Measurements from ENCODE around the gene ZNF560. TPM values are rescaled to one million over a fixed set of nuclear protein-coding genes. Genes with fewer than 3 reads are reported as not detected.

ZNF560 gene
- total RNA-seq, 2 experiments from 2014 or later, result not detected

- CTCF ChIA-PET, result no interaction called here
- Mint-ChIP-seq H3K27ac (no peak overlapping the region), H3K4me1 (no peaks in the 10 kb centered on the region), H3K4me3 (no peak overlapping the region), H3K36me3 (peaks cover 3% of the 10 kb centered on the region), H3K9me3 (ENCODE audit: low read depth) (peaks cover 26% of the 10 kb centered on the region), H3K27me3 (no peaks in the 10 kb centered on the region)
- DNase-seq, result no peak
- no peak for ATAC-seq
Observed at GRCh38 chr19:9487016-9487415, 11.4 kb downstream of the ZNF560 start.

- H3K27me3 Mint-ChIP-seq, result no peaks in the 10 kb centered on the region
- DNase-seq (no peak), ATAC-seq (no peak)
- peaks cover 27% of the 10 kb centered on the region for H3K9me3 Mint-ChIP-seq (ENCODE audit: low read depth)
- H3K4me1 Mint-ChIP-seq, result no peaks in the 10 kb centered on the region
- no peak overlapping the region for H3K4me3 Mint-ChIP-seq
- CTCF ChIA-PET, result no interaction called here
- H3K36me3 Mint-ChIP-seq, result peaks cover 5% of the 10 kb centered on the region
- no peak overlapping the region for H3K27ac Mint-ChIP-seq
Observed at GRCh38 chr19:9485140-9485539, 13.3 kb downstream of the ZNF560 start.

GRCh38 chr19:9474975-9475374 lies 23.4 kb downstream of the ZNF560 start:
- no peaks in the 10 kb centered on the region for H3K27me3 Mint-ChIP-seq
- H3K9me3 Mint-ChIP-seq (ENCODE audit: low read depth), result peaks cover 26% of the 10 kb centered on the region
- CTCF ChIA-PET, result no interaction called here
- DNase-seq (no peak), ATAC-seq (no peak)
- no peaks in the 10 kb centered on the region for H3K4me1 Mint-ChIP-seq
- H3K27ac Mint-ChIP-seq, result no peak overlapping the region
- H3K36me3 Mint-ChIP-seq, result peaks cover 4% of the 10 kb centered on the region
- H3K4me3 Mint-ChIP-seq, result no peak overlapping the region

GRCh38 chr19:9467161-9467560 lies 31.3 kb downstream of the ZNF560 start:
- no peaks in the 10 kb centered on the region for H3K4me1 Mint-ChIP-seq
- no peaks in the 10 kb centered on the region for H3K27me3 Mint-ChIP-seq
- CTCF ChIA-PET, result no interaction called here
- ATAC-seq, result no peak
- H3K9me3 Mint-ChIP-seq (ENCODE audit: low read depth), result peaks cover 33% of the 10 kb centered on the region
- no peak overlapping the region for H3K4me3 Mint-ChIP-seq
- no peak overlapping the region for H3K27ac Mint-ChIP-seq
- DNase-seq, result no peak
- peaks cover 1% of the 10 kb centered on the region for H3K36me3 Mint-ChIP-seq

GRCh38 chr19:9461938-9462337 lies 36.5 kb downstream of the ZNF560 start:
- Mint-ChIP-seq H3K4me1 (no peaks in the 10 kb centered on the region), H3K9me3 (ENCODE audit: low read depth) (peaks cover 30% of the 10 kb centered on the region), H3K27ac (no peak overlapping the region), H3K27me3 (no peaks in the 10 kb centered on the region), H3K36me3 (no peaks in the 10 kb centered on the region), H3K4me3 (no peak overlapping the region)
- CTCF ChIA-PET, result interaction anchor here (0.5 kb wide), 1 partner anchor 428 kb away, joined by 3 read pairs; no protein-coding TSS in a partner anchor
- no peak for DNase-seq
- ATAC-seq, result no peak

- CTCF ChIA-PET, result no interaction called here
- Mint-ChIP-seq H3K4me1 (no peaks in the 10 kb centered on the region), H3K27me3 (no peaks in the 10 kb centered on the region), H3K4me3 (no peak overlapping the region), H3K9me3 (ENCODE audit: low read depth) (peaks cover 34% of the 10 kb centered on the region), H3K27ac (no peak overlapping the region), H3K36me3 (no peaks in the 10 kb centered on the region)
- no peak for ATAC-seq
- DNase-seq, result no peak
Observed at GRCh38 chr19:9456018-9456689, 42.3 kb downstream of the ZNF560 start.

- no peaks in the 10 kb centered on the region for H3K27me3 Mint-ChIP-seq
- no peak overlapping the region for H3K27ac Mint-ChIP-seq
- ATAC-seq (no peak), DNase-seq (no peak)
- CTCF ChIA-PET, result no interaction called here
- no peak overlapping the region for H3K4me3 Mint-ChIP-seq
- H3K9me3 Mint-ChIP-seq (ENCODE audit: low read depth), result peaks cover 29% of the 10 kb centered on the region
- H3K36me3 Mint-ChIP-seq, result peaks cover 2% of the 10 kb centered on the region
- H3K4me1 Mint-ChIP-seq, result no peaks in the 10 kb centered on the region
Observed at GRCh38 chr19:9453953-9454352, 44.5 kb downstream of the ZNF560 start.

- CTCF ChIA-PET, result interaction anchor here (0.7 to 1.2 kb wide), 2 partner anchors 34 to 75 kb away, joined by 3 to 4 read pairs; no protein-coding TSS in a partner anchor
- ATAC-seq, result no peak
- no peaks in the 10 kb centered on the region for H3K27me3 Mint-ChIP-seq
Observed at GRCh38 chr19:9445037-9445436, 53.4 kb downstream of the ZNF560 start.

GRCh38 chr19:9436358-9436757 lies 62.1 kb downstream of the ZNF560 start:
- Mint-ChIP-seq H3K9me3 (ENCODE audit: low read depth) (peaks cover 10% of the 10 kb centered on the region), H3K36me3 (peaks cover 32% of the 10 kb centered on the region), H3K27ac (peak overlapping the region; percentile 97), H3K4me3 (peak overlapping the region; percentile 94), H3K4me1 (peaks cover 28% of the 10 kb centered on the region), H3K27me3 (no peaks in the 10 kb centered on the region)
- ATAC-seq (no peak), DNase-seq (no peak)
- CTCF ChIA-PET, result interaction anchor here (1.4 kb wide), 1 partner anchor 231 kb away, joined by 3 read pairs; no protein-coding TSS in a partner anchor

More at GRCh38 chr19:9445037-9445436, 53.4 kb downstream of the ZNF560 start:
- Mint-ChIP-seq H3K9me3 (ENCODE audit: low read depth) (peaks cover 25% of the 10 kb centered on the region), H3K4me3 (no peak overlapping the region), H3K27ac (no peak overlapping the region), H3K4me1 (no peaks in the 10 kb centered on the region), H3K36me3 (peaks cover 17% of the 10 kb centered on the region)
- no peak for DNase-seq

GRCh38 chr19:9435279-9436268 lies 62.8 kb downstream of the ZNF560 start, which contains the start of gene ZNF266:
ZNF266 (minus strand) TSS chr19:9435573; CDS start chr19:9420089, 15,484 bp downstream.
- CTCF ChIA-PET, result interaction anchor here (0.7 to 1.6 kb wide), 7 partner anchors 124 to 333 kb away, joined by 3 to 5 read pairs (median 3); partner anchors contain the start of genes ZNF699 and ZNF846
- Mint-ChIP-seq H3K4me1 (peaks cover 28% of the 10 kb centered on the region), H3K4me3 (peak within 1 kb of the TSS; percentile 94), H3K9me3 (ENCODE audit: low read depth) (peaks cover 10% of the 10 kb centered on the region), H3K27ac (peak within 1 kb of the TSS; percentile 97), H3K36me3 (peaks cover 38% of the 10 kb centered on the region), H3K27me3 (no peaks in the 10 kb centered on the region)
- peak; percentile 94 for ATAC-seq
- DNase-seq, result peak; percentile 95

GRCh38 chr19:9431475-9431874 lies 66.9 kb downstream of the ZNF560 start:
- CTCF ChIA-PET, result interaction anchor here (0.6 kb wide), 1 partner anchor 37 kb away, joined by 3 read pairs; no protein-coding TSS in a partner anchor
- peaks cover 13% of the 10 kb centered on the region for H3K9me3 Mint-ChIP-seq (ENCODE audit: low read depth)
- peak; percentile 46 for DNase-seq
- H3K4me1 Mint-ChIP-seq, result peaks cover 25% of the 10 kb centered on the region
- no peaks in the 10 kb centered on the region for H3K27me3 Mint-ChIP-seq
- H3K4me3 Mint-ChIP-seq, result no peak overlapping the region
- no peak for ATAC-seq
- peaks cover 67% of the 10 kb centered on the region for H3K36me3 Mint-ChIP-seq
- no peak overlapping the region for H3K27ac Mint-ChIP-seq

- CTCF ChIA-PET, result no interaction called here
- ATAC-seq (no peak), DNase-seq (no peak)
- Mint-ChIP-seq H3K4me1 (peaks cover 15% of the 10 kb centered on the region), H3K4me3 (no peak overlapping the region), H3K27ac (no peak overlapping the region), H3K9me3 (ENCODE audit: low read depth) (peaks cover 14% of the 10 kb centered on the region), H3K27me3 (no peaks in the 10 kb centered on the region), H3K36me3 (peaks cover 78% of the 10 kb centered on the region)
Observed at GRCh38 chr19:9430444-9430843, 68.0 kb downstream of the ZNF560 start.

- Mint-ChIP-seq H3K4me1 (no peaks in the 10 kb centered on the region), H3K9me3 (ENCODE audit: low read depth) (peaks cover 22% of the 10 kb centered on the region), H3K36me3 (peaks cover 90% of the 10 kb centered on the region), H3K27me3 (no peaks in the 10 kb centered on the region), H3K27ac (no peak overlapping the region), H3K4me3 (no peak overlapping the region)
- ATAC-seq (no peak), DNase-seq (no peak)
- CTCF ChIA-PET, result interaction anchor here (1.2 kb wide), 1 partner anchor 104 kb away, joined by 3 read pairs; the partner anchor contains the start of gene ZNF559
Observed at GRCh38 chr19:9427941-9428340, 70.5 kb downstream of the ZNF560 start.

All from activated CD8-positive, alpha-beta memory T cell treated with anti-CD3 and anti-CD28 coated beads, Interleukin-2, amount 10 ng/mL, durations not matched to agents 7 days and 5 days (primary cell).